ENCODE measurements around the gene MPPED2.

GRCh38 chr11:30605036-30605605, 19.0 kb upstream of the MPPED2 start:
- no peak for TF ChIP-seq CTCF (IDR thresholded peaks at IDR 0.05; ENCODE audit: low read depth, low read length)
- no peak for TF ChIP-seq POLR2A (IDR thresholded peaks at IDR 0.05; ENCODE audit: extremely low read depth, insufficient read length)
- no peak for TF ChIP-seq MAX (IDR thresholded peaks at IDR 0.05; ENCODE audit: low read depth, low read length)
